Parathyroid adenoma (tissue), 2 donors: ENCODE measurements around the gene FRMD4A.
"Not testable (repeated sequence)": the region's sequence is repeated elsewhere in the genome, so short reads cannot be mapped to it uniquely, and the experiment has no call there.

Experiments
- H2AFZ ChIP-seq: fragments of 300-600 bp; sonication (generic); one replicate; pipeline ENCODE4 v1.7.0; 2017; ENCODE audit warnings: antibody characterized with exemption, mild to moderate bottlenecking
- H3K27ac ChIP-seq: fragments of 300-600 bp; sonication (generic); one replicate; pipeline ENCODE4 v1.7.0; 2017
- H3K27me3 ChIP-seq: fragments of 300-600 bp; sonication (generic); one replicate; pipeline ENCODE4 v1.7.0; 2017; ENCODE audit warnings: low read length; ENCODE audit not compliant: control insufficient read depth, insufficient read depth
- H3K36me3 ChIP-seq: fragments of 300-600 bp; sonication (generic); one replicate; pipeline ENCODE4 v1.7.0; 2017; ENCODE audit warnings: low read length; ENCODE audit not compliant: control insufficient read depth, insufficient read depth
- H3K4me1 ChIP-seq: fragments of 300-600 bp; sonication (generic); one replicate; pipeline ENCODE4 v1.7.0; 2017; ENCODE audit warnings: control low read depth
- H3K4me2 ChIP-seq: fragments of 300-600 bp; sonication (generic); one replicate; pipeline ENCODE4 v1.7.0; 2017; ENCODE audit warnings: low read length
- H3K4me3 ChIP-seq: fragments of 300-600 bp; sonication (generic); one replicate; pipeline ENCODE4 v1.7.0; 2017; ENCODE audit warnings: low read depth, low read length
- H3K79me2 ChIP-seq: fragments of 300-600 bp; sonication (generic); one replicate; pipeline ENCODE4 v1.7.0; 2017; ENCODE audit warnings: control low read depth
- H3K9ac ChIP-seq: fragments of 300-600 bp; sonication (generic); one replicate; pipeline ENCODE4 v1.7.0; 2017; ENCODE audit warnings: mild to moderate bottlenecking
- H3K9me3 ChIP-seq: fragments of 300-600 bp; sonication (generic); one replicate; pipeline ENCODE4 v1.7.0; 2017; ENCODE audit warnings: low read length; ENCODE audit not compliant: control insufficient read depth
- TF ChIP-seq, protein P1 (sequence below): fragments of 300-600 bp; sonication (generic); IDR thresholded peaks from one replicate; pipeline ENCODE4 v1.7.0; 2017; ENCODE audit warnings: antibody characterized with exemption, mild to moderate bottlenecking
- donor health status: primary hyperparathyroidism.

Gene FRMD4A

DNA sequence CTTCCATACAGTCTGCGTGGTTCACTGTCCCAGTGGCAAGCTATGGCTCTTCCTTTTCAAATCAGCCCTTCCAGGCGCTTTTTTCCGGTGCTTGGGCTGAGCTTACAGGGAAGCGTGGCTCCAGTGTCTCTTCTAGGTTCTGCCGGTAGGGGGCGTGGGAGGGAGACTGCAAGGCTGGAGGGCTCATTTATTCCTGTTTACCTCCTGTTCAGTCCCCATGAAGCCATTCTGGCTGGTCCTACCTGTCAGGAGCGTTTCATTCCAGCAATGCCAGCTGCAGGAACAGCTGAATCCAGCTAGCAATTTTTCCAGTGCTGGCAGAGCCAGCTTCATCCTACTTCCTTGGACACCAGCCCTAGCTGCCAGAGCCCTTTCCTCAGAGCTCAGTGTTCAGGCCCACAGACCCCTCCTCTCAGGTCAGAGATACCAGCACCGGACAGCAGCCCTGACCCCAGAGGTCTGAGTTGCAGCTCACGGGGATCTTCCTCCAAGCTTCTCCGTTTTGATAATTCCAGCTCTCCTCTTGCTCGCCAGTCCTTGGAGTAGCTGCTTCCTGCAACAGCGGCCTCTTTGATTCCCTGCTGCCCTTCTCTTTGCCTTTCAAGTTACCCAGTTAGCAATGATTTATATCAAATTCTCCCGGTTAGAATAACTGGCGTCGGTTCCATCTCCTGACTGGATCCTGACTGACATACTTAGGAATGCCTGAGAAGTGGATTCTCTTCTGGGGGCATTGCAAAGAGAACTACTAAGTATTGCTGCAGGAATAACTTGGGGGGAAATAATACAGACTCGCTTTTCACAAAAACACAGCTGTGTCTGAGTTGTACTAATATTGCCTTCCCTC is 129.8 kb downstream of the FRMD4A start:
- no peaks in the 10 kb centered on the region for H3K27me3 ChIP-seq
- H3K4me1 ChIP-seq = no peaks in the 10 kb centered on the region
- H3K79me2 ChIP-seq = no peaks in the 10 kb centered on the region
- H3K9me3 ChIP-seq = no peaks in the 10 kb centered on the region
- H2AFZ ChIP-seq = no peak overlapping the region
- TF ChIP-seq, protein P1, sequence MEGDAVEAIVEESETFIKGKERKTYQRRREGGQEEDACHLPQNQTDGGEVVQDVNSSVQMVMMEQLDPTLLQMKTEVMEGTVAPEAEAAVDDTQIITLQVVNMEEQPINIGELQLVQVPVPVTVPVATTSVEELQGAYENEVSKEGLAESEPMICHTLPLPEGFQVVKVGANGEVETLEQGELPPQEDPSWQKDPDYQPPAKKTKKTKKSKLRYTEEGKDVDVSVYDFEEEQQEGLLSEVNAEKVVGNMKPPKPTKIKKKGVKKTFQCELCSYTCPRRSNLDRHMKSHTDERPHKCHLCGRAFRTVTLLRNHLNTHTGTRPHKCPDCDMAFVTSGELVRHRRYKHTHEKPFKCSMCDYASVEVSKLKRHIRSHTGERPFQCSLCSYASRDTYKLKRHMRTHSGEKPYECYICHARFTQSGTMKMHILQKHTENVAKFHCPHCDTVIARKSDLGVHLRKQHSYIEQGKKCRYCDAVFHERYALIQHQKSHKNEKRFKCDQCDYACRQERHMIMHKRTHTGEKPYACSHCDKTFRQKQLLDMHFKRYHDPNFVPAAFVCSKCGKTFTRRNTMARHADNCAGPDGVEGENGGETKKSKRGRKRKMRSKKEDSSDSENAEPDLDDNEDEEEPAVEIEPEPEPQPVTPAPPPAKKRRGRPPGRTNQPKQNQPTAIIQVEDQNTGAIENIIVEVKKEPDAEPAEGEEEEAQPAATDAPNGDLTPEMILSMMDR = no peak
- H3K9ac ChIP-seq = no peak overlapping the region
- no peak overlapping the region for H3K4me3 ChIP-seq
- no peak overlapping the region for H3K27ac ChIP-seq
- H3K36me3 ChIP-seq = no peaks in the 10 kb centered on the region
- H3K4me2 ChIP-seq = no peak overlapping the region

DNA sequence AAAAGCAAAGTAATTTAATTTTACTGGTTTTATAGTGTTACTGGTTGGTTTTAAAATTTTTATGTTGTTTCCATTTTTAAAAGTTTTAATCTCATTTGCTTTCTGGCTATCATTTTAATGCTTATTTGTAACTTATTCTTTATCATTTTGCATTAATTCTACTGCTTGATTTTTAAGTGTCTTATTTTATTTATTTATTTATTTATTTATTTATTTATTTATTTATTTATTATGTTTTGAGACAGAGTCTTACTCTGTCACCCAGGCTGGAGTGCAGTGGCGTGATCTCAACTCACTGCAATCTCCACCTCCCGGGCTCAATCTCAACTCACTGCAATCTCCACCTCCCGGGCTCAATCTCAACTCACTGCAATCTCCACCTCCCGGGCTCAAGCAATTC is 131.6 kb downstream of the FRMD4A start:
- H3K9me3 ChIP-seq, H3K79me2 ChIP-seq, H3K4me2 ChIP-seq, H3K27me3 ChIP-seq, H3K36me3 ChIP-seq, H3K27ac ChIP-seq, H2AFZ ChIP-seq, H3K4me1 ChIP-seq, H3K4me3 ChIP-seq, H3K9ac ChIP-seq: not testable (repeated sequence)

DNA sequence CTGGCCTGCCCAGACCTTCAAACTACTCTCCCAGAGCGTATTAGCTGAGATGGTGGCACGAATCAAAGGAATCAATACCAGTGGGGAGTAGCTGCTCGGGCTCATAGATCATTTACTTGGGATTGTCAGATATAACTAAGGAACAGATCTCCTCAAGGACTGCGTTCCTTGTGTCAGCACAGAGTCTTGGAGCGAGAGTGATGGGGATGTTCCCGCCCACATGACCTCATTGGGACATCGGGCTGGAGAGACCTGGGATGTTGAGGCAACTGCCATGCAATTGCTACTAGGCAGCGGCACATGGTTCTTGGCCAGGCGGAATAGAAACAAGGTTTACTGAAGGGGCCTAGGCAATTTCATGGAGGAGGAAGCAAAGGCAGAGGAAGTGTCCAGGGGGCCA is 132.6 kb downstream of the FRMD4A start:
- H2AFZ ChIP-seq = no peak overlapping the region
- H3K79me2 ChIP-seq = no peaks in the 10 kb centered on the region
- H3K4me1 ChIP-seq = no peaks in the 10 kb centered on the region
- H3K27me3 ChIP-seq = no peaks in the 10 kb centered on the region
- H3K4me2 ChIP-seq = no peak overlapping the region
- H3K4me3 ChIP-seq = no peak overlapping the region
- no peak overlapping the region for H3K9ac ChIP-seq
- H3K9me3 ChIP-seq = no peaks in the 10 kb centered on the region
- no peaks in the 10 kb centered on the region for H3K36me3 ChIP-seq
- no peak overlapping the region for H3K27ac ChIP-seq
- TF ChIP-seq, protein P1 = no peak

DNA sequence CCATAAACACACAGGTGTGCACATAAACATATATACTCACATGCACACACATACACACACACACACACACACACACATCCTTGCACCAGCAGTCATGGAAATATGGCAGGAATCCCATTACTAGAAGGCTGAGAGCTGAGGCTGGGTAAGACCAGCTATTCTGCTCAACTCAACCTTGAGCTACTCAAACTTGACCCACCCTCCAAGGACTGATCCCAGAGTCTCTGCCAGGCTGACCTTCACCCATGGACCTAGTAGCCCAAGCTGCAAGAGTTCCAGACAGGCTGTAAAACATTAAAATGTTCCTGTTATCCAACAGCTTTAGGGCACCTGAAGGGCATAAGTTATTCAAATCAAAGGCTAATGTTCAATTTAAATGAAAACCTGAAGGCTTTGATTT is 134.6 kb downstream of the FRMD4A start:
- no peaks in the 10 kb centered on the region for H3K36me3 ChIP-seq
- no peak overlapping the region for H3K9ac ChIP-seq
- H3K4me2 ChIP-seq = no peak overlapping the region
- H3K27me3 ChIP-seq = no peaks in the 10 kb centered on the region
- H3K4me3 ChIP-seq = no peak overlapping the region
- no peaks in the 10 kb centered on the region for H3K79me2 ChIP-seq
- H2AFZ ChIP-seq = no peak overlapping the region
- TF ChIP-seq, protein P1 = no peak
- no peaks in the 10 kb centered on the region for H3K9me3 ChIP-seq
- no peaks in the 10 kb centered on the region for H3K4me1 ChIP-seq
- no peak overlapping the region for H3K27ac ChIP-seq

DNA sequence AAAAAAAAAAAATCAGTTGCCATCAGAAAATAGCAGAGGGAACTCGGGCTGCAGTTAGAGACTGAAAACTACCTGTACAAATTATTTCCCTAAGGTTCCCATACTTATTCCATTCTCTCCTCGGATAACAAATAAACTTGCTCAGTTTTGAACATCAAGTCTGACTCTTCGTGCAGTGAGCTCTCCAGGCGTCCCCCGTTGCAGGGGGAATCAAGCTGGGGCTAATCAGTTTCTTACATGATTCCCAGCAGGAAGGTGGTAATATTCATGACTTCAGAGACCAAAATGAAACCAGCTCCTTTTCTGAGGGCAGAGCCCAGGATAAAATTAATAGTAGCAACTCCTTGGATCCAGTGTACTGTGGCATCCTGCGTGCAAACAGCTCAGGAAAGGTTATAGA is 135.3 kb downstream of the FRMD4A start:
- Histone ChIP-seq H3K9ac (no peak overlapping the region), H3K4me1 (no peaks in the 10 kb centered on the region), H2AFZ (no peak overlapping the region), H3K4me2 (no peak overlapping the region), H3K4me3 (no peak overlapping the region), H3K27ac (no peak overlapping the region), H3K79me2 (no peaks in the 10 kb centered on the region), H3K27me3 (no peaks in the 10 kb centered on the region), H3K36me3 (no peaks in the 10 kb centered on the region), H3K9me3 (no peaks in the 10 kb centered on the region)
- TF ChIP-seq, protein P1 = no peak
